Measurements from ENCODE around the gene POU2F2.

- no peak for TF ChIP-seq EP300 (IDR thresholded peaks at IDR 0.05)
- no peak for TF ChIP-seq CTCF (IDR thresholded peaks at IDR 0.05)
These were observed 57.0 kb downstream of the POU2F2 start for GRCh38 chr19:42075364-42075615.

All from stomach (tissue), 4 donors.